Muscle of arm (tissue), 14 donors: ENCODE results near the gene POM121L12. TPM values are rescaled to one million over a fixed set of nuclear protein-coding genes. Genes with fewer than 3 reads are reported as not detected.
A peak's percentile ranks its signal among the peaks of the same experiment; 100 is the strongest.

Experiments
- DNase-seq: peaks from one replicate; pipeline ENCODE4 v3.0.0-alpha.2; 2013
- long read RNA-seq, 11 donors: transcript quantifications; one replicate each; lab custom pipeline, GENCODE V29; 2026
- polyA plus RNA-seq, 12 donors: library from polyadenylated mRNA; unstranded; fragments of 120-200 nt; gene quantifications; one replicate each; pipeline ENCODE4 v1.2.1, GENCODE V29; 2013; ENCODE audit not compliant: insufficient read length in 12 of 12

Gene POM121L12
- polyA plus RNA-seq, result not detected
- long read RNA-seq, donor 1, result 0 reads
- long read RNA-seq, donor 2, result 0 reads
- long read RNA-seq, donor 3, result 0 reads
- long read RNA-seq, donor 4, result 0 reads
- long read RNA-seq, donor 5, result 0 reads
- long read RNA-seq, donor 6, result 0 reads
- long read RNA-seq, donor 7, result 0 reads
- long read RNA-seq, donor 8, result 0 reads
- long read RNA-seq, donor 9, result 0 reads
- long read RNA-seq, donor 10, result 0 reads
- long read RNA-seq, donor 11, result 0 reads

DNA sequence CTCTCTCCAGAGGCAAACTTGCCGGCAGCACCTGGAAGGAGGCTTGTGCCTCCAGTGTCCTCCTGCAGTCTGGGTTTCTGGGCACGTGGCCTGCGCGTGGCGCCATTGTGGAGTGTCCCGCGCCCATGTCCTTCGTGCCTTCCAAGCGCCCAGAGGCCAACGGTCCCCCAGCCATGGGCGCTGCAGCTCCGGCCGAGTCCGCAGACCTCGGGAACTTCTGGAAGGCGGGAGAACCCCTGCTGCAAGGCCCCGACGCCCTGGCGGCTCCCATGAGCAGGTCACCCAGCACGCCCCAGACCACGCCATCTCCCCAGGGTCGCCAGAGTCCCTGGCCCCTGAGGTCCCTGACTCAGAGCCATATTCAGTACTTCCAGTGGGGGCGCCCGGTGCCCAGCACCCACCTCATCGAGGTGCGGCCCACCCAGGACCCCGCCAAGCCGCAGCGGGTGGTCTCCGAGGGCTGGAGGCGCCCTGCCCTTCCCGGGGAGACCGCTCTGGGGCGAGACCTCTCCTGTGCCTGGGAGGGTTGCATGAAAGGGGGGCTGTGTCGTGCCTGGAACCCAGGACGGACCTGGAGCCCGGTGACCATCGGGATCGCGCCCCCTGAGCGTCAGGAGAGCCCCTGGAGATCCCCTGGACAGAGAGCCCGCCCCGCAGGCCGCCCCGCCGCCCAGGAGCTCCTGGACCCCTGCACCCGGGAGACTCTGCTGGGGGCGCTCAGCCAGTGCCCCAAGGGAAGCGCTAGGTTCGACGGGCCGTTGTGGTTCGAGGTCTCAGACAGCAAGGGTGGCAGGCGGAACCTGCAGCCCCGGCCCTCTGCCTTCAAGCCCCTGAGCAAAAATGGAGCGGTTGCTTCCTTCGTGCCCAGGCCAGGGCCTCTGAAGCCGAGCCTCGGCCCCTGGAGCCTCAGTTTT lies at the start of gene POM121L12:
TSS of gene POM121L12 (plus strand) at position 135 of the 914 bp plus-strand sequence. CDS start at position 174, 39 bp downstream.
- DNase-seq, result no peak

DNA sequence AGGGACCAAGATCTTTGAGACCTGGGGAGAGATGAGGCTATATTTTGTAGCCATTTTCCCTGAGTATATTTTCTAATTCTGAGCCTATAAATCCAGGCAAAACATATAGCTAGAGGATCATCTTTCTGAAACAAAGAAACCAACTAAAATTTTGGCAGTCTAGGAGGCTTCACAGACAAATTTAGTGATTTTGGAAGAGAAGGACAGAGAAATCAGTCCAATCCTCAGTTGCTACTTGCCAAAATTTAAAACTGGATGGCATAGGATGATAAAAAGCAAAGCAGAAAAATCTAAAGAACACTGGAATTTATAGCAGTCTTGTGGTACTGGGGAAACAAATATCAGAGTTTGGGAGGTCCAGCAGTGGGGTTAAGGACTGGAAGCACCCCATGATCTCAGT lies 43.4 kb upstream of the POM121L12 start:
- DNase-seq, result no peak

DNA sequence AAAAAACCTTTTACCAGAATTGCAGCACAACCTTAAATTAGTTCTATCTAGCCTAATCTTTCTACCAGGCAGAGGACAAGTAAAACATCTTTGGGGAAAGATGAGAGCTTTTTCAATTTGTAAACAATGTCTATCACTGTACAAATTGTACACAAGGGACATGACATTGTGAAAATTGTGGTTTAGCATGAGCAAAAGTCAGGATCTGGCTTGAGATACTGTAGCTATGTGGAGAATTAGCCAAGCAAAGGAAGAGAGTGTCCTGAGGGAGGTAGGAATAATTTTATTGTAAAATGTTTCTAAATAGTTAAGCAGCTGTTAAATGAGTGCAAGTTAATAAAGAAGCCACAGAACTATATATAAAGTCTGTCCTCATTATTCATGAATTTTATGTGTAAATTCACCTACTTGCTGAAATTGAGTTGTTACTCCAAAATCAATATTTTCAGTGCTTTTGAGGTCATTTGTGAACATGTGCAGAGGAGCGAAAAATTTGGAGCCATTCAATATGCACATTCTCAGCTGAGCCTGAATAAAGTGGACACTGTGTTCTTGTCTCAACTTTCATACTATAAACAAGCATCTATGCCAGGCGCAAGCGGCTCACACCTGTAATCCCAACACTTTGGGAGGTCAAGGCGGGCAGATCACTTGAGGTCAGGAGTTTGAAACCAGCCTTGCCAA lies 42.8 kb upstream of the POM121L12 start:
- peak; percentile 33 for DNase-seq

DNA sequence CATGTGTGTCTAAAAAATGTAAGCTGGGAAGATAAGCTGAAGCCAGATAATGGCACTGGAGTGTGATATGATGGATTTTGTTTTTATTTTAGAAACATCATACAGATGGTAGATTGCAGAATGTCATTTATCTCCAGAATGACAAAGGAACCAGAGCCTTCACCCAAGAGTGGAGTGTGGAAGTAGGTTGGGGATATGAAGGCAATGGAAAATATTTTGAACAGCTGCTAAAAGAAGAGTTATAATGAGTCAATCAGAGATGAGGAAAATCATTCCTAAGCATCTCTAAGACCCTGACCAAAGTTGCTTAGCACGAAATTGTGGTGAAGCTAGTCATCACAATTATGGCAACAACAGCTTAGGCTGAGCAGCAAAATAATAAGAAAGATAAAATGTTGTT lies 39.8 kb upstream of the POM121L12 start:
- DNase-seq, result no peak

DNA sequence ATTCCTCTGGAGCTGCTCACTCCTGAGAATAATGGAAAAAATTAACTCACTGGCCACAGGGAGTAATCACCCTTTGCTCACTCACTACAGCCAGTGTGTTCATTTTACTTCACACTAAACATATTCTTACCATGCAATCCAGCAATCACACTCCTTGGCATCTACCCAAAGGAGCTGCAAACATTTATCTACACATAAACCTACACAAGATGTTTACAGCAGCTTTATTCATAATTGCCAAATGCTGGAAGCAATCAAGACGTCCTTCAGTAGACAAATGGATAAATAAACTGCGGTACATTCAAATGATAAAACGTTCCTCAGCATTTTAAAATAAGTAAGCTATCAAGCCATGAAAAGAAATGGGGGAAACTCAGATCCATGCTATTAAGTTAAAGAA lies 34.2 kb upstream of the POM121L12 start:
- peak; percentile 4 for DNase-seq

DNA sequence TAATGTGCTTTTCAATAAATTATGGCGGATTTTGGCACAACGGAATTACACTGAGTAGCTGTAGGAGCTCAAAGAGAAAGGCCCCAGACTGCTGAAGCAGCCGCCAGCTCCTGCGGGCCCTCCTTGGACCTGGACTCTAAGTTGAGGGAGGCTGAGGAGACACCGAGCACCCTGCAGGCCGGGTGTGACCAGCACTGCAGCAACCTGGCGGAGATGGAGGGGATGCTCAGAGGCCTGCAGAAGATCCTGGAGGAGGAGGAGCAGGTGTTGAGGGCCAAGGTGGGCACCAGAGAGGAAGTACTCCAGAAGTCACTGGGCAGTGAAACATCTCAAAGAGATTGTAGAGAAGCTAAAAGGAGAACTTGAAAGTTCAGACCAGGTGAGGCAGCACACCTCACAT lies 33.0 kb upstream of the POM121L12 start:
- no peak for DNase-seq

DNA sequence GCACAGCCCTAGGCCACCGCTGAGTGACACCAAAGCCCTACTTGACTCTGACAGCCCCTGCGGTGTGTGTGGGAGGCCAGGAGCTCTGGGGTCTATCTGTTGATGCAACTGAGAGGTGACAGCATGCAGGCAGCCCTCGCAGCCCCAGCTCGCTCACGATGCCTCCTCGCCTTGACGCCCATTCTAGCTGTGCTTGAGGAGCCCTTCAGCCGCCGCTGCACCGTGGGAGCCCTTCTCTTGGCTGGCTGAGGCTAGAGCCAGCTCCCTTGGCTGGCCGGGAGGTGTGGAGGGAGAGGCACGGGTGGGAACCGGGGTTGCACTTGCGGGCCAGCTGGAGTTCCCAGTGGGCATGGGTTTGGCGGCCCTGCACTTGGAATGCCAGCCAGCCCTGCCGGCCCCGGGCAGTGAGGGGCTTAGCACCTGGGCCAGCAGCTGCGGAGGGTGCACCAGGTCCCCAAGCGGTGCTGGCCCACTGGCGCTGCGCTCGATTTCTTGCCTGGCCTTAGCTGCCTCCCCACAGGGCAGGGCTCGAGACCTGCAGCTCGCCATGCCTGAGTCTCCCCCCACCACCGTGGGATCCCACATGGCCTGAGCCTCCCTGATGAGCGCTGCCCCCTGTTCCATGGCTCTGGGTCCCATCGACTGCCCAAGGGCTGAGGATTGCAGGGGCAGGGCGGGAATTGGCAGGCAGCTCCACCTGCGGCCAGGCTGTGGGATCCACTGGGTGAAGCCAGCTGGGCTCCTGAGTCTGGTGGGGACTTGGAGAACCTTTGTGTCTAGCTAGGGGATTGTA lies 31.6 kb upstream of the POM121L12 start:
- no peak for DNase-seq

DNA sequence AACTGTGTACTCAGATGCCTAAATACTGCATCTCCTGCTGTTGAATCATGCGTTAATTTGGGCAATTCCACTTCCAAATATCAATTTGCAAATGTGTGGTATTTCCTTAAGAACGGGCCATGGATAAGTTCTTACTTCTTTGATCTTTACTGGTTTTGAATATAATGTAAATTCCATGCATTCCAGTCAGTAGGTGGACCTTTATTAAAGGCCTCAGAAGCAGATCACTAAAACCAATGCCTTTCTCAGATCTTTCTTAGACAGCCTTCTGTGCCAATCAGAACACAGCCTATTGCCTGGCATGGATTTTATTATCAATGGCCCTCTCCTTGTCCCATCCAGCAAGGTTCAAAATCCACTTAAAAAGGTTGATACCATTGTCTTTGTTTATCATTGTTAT lies 21.5 kb upstream of the POM121L12 start:
- no peak for DNase-seq

DNA sequence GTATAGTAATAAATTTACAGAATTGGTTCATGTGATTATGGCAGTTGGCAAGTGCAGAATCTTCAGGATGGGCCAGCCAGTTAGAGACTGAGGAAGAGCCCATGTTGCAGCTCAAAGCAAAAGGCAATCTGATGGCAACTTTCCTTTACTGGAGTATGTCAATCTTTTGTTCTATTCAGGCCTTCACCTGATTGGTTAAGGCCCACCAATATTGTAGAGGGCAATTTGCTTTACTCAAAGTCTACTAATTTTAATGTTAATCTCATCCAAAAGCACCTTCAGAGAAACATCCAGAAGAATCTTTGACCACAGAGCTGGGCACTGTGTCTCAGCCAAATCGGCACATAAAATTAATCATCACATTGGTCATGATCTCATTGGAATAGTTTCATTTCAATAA lies 20.0 kb upstream of the POM121L12 start:
- no peak for DNase-seq

DNA sequence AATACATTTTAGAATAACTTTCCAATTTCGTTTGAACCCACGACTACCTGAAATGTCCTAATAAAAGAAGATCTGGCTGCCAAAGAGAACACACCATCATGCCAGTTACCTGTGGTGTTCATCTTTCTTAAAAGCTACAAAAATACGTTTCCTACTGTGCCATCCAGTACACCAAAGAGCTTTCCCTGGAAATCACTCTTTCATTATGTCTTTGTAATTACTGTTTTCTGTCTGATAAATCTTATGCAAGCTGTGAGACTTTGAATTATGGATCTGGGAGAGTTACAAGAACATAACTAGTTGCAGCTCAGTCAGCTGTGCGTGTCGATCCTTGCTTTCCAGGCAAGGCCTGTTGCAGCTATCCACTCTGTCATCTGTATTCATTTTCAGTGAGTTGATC lies 12.5 kb upstream of the POM121L12 start:
- no peak for DNase-seq

DNA sequence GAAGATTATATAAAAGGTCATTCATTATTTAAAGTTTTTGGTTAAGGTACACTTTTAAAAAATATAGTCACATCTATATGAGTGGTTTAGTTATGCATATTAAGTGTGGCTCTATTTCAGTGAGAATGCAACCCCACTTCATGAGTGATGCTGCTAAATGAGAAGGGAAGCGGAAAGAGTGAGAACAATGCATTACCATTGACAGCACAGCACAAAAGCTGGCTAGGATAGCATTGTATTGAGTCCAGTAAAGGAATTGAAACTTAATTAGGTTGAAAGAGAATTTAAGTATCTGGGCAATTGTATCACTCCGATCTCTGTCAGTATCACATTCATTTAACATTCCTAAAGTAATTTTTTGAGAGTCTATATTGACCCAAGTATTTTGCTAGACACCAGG lies 13.2 kb downstream of the POM121L12 start:
- no peak for DNase-seq

DNA sequence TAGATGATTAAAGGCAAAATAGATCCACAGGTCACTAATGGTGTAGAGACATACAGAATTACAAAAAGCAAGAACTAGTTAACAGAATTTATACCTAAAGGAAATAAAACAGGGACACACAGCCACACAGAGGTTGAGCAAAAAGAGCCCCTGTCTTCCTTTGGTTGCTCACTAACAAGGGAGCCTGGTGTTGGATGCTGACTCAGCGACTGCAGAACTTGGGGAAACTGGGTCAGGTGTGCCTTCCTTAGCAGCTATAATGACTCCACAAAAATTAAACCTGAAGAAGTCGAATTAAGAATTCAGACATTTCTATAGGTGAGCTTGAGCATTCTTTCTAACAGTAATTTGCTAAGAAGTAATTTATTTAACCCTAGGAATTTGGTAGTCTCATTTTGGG lies 15.0 kb downstream of the POM121L12 start:
- DNase-seq, result no peak

DNA sequence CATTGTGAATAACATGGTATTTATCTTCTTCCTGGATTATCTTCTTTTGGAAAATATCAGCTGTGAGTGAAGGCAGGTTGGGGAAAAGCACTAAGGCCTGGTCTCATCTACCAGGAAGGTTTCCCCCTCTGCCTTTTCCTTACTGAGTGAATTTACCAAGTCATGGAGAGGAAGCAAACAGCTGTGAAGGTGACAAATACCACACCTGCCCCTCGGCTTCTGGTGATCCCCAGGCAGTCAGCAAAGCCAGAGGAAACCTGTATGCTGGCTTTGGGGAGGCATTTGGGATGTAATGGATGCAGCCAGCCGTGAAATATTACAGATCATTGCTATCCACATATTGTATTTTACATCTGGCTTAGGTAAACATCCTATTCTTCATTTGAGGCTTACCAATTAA lies 24.2 kb downstream of the POM121L12 start:
- DNase-seq, result no peak

DNA sequence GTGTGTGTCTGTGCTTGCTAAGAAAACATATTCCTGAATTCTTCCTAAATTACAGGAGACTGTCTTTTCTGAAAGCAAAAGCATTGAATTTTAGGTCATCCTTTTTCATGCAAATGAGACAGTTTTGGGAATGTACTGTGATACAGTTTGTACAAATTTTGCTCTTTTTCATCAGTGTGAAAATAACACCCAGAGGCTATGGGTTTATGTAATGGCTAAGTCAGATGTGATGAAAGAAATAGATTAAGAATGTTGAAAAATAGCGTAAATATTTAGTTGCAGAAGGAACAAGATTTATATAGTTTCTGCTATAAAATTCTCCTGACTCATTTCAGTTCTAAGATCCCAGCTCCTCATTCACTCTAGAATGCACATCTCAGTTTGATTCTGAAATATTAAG lies 24.6 kb downstream of the POM121L12 start:
- DNase-seq, result no peak

DNA sequence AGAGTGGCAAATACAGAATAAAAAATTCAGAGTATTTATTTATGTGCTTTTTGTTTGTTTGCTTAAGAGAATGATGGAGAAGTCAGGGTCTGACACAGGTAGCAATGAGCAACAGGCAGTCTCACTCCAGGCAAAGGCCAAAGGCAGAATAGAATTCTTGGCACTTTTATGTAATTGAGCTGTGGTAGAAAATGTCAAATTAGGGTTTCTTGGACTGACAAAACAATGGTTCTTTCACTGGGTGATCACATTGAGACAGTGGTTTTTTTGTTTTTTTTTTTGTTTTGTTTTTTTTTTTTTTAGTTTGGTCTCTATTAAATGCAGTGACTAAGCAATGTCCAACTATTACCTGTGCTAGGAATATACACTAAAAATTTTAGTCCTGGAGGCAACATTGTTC lies 27.4 kb downstream of the POM121L12 start:
- DNase-seq, result no peak

DNA sequence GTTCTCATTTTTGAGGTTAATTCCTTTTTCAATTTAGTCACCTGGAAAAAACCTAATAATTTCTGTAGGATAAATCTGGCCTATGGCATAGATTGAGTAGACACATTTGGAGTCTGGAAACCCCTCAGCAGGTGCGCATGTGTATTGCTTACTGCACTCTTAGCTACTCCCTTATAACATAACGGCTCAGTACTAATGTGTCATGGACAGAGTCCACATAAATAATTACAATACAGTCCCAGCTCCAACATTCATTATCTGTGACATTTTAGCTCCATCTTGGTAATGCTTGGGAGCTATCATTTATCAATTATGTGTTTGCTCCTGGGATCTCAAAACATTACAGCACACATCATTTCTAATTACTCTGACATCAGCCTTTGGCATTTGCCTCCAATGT lies 33.2 kb downstream of the POM121L12 start:
- DNase-seq, result no peak

DNA sequence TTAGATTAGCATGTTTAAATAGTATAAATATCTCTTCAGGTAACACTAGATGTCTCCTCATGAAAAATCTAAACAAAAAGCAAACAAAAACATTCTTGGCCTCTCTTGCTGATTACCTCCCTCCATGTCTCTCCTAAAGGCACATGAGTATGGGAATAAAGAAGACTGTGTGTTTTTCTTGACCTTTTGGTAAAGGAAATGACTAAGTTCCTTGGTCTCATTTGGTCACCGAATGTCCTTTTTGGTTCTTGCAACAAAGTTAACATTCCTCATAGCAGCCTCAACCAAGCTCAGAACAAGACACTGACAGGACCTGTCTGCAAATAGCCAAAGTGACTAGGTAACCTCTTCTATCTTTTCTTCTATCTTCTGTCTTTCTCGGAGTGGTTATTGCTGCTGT lies 35.5 kb downstream of the POM121L12 start:
- DNase-seq, result no peak
